ENCODE results near the gene TTC12.

- TF ChIP-seq POLR2AphosphoS5 (IDR thresholded peaks at IDR 0.05) (no peak), CTCF (IDR thresholded peaks at IDR 0.05) (no peak), POLR2A (IDR thresholded peaks at IDR 0.05) (no peak)
These were observed 1.9 kb downstream of the TTC12 start for GRCh38 chr11:113316256-113316655.

Measured in prostate gland (tissue), 2 donors.